GM18868 (cell line): ENCODE results near the gene TRAF4.

Experiments
- ATAC-seq: cut with Tn5 transposase; IDR thresholded peaks from one replicate; pipeline ENCODE4 v1.9.1; 2021; ENCODE audit warnings: mild to moderate bottlenecking, moderate library complexity; ENCODE audit not compliant: unreplicated experiment

The TRAF4 gene

GRCh38 chr17:28747051-28747691 is 3.4 kb downstream of the TRAF4 start:
- ATAC-seq: no peak

DNA sequence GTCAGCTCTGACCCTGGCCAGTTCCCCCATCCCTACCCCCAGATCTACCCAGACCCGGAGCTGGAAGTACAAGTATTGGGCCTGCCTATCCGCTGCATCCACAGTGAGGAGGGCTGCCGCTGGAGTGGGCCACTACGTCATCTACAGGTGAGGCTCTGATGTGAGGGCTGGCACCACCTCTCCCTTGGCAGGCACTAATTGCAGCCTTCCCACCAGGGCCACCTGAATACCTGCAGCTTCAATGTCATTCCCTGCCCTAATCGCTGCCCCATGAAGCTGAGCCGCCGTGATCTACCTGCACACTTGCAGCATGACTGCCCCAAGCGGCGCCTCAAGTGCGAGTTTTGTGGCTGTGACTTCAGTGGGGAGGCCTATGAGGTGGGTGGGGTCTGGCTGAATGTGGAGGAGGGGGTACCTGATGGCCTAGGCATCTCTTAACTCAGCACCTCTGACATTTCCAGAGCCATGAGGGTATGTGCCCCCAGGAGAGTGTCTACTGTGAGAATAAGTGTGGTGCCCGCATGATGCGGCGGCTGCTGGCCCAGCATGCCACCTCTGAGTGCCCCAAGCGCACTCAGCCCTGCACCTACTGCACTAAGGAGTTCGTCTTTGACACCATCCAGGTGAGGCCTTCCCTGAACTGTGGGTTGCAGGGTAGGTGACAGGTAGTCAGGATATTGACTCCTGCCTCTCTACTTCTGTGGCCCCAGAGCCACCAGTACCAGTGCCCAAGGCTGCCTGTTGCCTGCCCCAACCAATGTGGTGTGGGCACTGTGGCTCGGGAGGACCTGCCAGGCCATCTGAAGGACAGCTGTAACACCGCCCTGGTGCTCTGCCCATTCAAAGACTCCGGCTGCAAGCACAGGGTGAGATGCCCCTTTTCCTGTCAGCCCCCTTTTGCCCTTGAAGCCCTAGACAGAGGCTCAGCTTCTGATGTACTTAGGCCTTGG is 4.3 kb downstream of the TRAF4 start:
- no peak for ATAC-seq

GRCh38 chr17:28748852-28749515 is 5.2 kb downstream of the TRAF4 start:
- ATAC-seq: no peak

DNA sequence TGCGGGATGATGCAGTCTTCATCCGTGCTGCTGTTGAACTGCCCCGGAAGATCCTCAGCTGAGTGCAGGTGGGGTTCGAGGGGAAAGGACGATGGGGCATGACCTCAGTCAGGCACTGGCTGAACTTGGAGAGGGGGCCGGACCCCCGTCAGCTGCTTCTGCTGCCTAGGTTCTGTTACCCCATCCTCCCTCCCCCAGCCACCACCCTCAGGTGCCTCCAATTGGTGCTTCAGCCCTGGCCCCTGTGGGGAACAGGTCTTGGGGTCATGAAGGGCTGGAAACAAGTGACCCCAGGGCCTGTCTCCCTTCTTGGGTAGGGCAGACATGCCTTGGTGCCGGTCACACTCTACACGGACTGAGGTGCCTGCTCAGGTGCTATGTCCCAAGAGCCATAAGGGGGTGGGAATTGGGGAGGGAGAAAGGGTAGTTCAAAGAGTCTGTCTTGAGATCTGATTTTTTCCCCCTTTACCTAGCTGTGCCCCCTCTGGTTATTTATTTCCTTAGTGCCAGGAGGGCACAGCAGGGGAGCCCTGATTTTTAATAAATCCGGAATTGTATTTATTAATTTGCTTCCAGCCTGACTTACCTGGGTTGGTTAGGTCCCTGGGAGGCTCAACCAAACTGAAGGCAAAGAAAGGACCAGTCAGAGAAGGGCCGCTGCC is 5.8 kb downstream of the TRAF4 start:
- no peak for ATAC-seq

- peak; percentile 70 for ATAC-seq
Observed at GRCh38 chr17:28750178-28751047, 6.6 kb downstream of the TRAF4 start.

GRCh38 chr17:28751600-28752366 is 8.0 kb downstream of the TRAF4 start:
- ATAC-seq: no peak

DNA sequence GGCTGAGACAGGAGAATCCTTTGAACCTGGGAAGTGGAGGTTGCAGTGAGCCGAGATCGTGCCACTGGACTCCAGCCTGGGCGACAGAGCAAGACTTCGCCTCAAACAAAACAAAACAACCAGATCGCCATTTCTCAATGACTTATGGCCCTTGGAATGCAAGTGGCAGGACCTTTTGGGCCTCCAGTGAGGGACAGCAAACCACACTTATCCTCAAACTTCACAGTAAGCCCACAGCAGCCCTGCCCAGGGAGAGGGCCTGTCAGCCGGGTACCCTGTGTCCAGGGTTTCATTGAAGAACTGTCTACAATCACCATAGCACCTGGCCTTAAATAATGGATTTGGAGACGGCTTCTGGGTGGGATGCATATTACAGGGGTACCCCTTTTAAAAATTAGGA is 11.7 kb downstream of the TRAF4 start:
- ATAC-seq: no peak

DNA sequence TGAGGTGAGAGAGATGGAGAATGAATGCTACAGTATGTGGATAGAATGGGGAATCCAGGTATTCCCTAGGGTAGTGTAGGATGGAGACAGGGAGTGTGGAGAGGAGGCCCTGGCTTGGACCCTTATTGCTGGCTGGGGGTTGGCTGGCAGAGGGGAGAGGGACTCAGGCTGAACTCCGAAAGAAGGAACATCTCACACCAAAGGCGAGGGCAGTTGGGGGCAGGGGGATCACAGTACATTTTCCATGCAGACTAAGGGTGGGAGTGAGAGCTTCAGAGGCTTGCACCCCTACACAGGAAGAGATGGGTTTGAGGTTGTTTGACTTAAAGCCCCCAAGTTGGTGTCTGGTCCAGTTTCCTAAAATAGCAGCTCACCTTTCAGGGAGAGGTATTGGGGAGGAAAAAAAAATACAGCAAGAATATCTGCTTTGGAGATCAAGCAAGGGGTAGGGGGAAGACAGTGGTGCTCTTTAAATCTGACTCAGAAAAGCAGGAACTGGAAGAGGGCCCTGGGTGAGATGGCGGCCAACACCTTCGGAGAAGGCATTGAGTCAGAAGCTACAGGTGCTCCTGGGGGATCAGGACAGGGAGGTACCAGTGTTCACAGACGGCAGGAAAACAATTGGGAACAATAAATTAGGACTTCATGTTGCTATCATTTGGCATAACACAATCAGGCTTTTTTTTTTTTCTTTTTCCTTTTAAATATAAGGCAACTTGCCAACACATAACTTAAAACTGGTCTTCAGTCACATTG is 12.4 kb downstream of the TRAF4 start:
- ATAC-seq: no peak

- no peak for ATAC-seq
Observed at GRCh38 chr17:28758411-28759121, 14.8 kb downstream of the TRAF4 start.

GRCh38 chr17:28759256-28759865 is 15.6 kb downstream of the TRAF4 start:
- no peak for ATAC-seq

- no peak for ATAC-seq
Observed at GRCh38 chr17:28760601-28761562, 17.1 kb downstream of the TRAF4 start.

DNA sequence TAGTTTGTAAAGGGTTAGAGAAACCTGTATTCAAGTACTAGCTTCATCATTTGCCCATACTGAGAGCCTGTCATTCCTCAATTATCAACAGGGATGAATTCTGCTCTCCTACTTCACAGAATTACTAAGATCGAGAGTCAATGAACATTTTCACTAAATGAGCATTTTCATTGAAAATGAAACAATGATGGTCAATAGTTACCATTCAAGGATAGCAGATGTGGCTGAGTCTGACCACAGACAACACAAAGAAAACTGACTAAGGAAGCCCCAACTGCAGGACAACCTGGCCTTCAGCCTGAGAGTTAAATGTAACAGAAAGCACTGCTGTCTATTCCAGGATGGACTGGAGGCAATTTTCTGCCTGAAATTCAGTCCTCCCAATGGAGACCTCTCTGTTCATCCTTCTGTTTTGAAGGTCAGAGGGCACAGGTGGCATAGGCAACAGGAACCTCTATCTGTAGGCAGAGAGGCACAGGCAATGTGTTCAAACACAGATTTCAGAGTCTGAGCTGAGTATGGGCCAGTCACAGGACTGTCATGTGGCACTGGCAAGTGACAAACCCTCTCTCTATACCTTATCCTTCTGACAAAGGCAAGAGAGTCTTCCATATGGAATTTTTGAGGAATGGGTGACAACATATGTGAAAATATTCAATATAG is 19.5 kb downstream of the TRAF4 start:
- no peak for ATAC-seq

DNA sequence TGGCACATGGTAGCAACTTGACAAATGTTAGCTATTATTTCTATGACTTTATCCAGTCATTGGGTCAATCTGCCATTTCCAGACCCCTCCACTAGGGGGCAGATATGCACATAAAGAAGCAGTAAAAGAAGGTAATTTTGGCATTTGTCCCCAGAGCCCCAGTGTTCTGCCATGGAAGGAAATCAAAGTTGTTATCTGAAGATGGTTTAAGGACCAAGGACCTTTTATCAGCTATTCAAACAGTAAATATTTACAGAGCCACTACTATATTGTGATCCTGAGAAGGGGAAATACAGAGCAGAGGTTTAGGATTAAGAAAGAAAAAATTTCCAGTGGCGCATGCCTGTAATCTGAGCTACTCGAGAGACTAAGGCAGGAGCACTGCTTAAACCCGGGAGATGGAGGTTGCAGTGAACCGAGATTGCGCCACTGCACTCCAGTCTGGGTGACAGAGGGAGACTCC is 20.0 kb downstream of the TRAF4 start:
- no peak for ATAC-seq

DNA sequence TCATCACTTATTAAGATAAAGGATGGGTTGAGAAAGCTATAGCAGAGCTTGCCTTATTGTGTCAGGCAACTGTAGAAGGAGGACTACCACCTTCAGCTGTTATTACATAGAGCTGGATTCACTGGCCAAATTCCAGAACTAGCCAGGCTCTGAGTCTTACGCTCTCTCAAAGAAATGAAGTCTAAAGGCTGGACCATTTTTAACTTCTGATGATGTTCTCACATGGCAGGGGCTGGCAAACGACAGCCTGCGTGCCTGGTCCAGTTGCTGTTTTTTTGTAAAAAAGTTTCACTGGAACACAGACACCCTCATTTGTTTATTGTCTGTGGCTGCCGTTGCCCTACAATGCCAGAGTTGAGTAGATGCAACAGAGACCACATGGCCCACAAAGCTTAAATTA is 21.2 kb downstream of the TRAF4 start:
- ATAC-seq: no peak

GRCh38 chr17:28773736-28774135 is 29.9 kb downstream of the TRAF4 start:
- ATAC-seq: no peak

- no peak for ATAC-seq
Observed at GRCh38 chr17:28774206-28774605, 30.4 kb downstream of the TRAF4 start.
